SK-N-SH (cell line): Measurements from ENCODE around the gene HIF1A. TPM values are rescaled to one million over a fixed set of nuclear protein-coding genes. Genes with fewer than 3 reads are reported as not detected.

Experiments
- CTCF ChIA-PET: fragments of 300-600, 350-600 bp; formaldehyde crosslinking; extraction: SDS; loops from one replicate; lab custom pipeline; 2021; lab: Yijun Ruan, JAX
- POLR2A ChIA-PET: fragments of 350-600 bp; sonication (Branson Sonifier 250); formaldehyde crosslinking; extraction: SDS; loops from one replicate; lab custom pipeline; 2020; ENCODE audit warnings: antibody characterized with exemption, inconsistent platforms; lab: Yijun Ruan, JAX
- DNase-seq: peaks from one replicate; pipeline ENCODE4 v3.0.0; 2012
- H2AFZ ChIP-seq: fragments of 200-600 bp; sonication (generic); 2 replicates; pipeline ENCODE4 v1.8.1; 2016; ENCODE audit warnings: antibody characterized with exemption, mild to moderate bottlenecking, low read depth
- H3F3A ChIP-seq: fragments of 200-600 bp; sonication (generic); replicated peaks from 2 replicates; pipeline ENCODE3; 2016; ENCODE audit warnings: antibody characterized with exemption, mild to moderate bottlenecking; ENCODE audit not compliant: insufficient read depth
- H3K27ac ChIP-seq, 2 experiments: fragments of 200-500 bp in 1 of 2; fragments of 200-600 bp in 1 of 2; sonication (Bioruptor generic) in 1 of 2; sonication (generic), shearing (Covaris generic) in 1 of 2; 2 replicates each; pipeline versions ENCODE4 v1.5.1 to v1.6.1; 2014 to 2016; ENCODE audit warnings: low read depth in 2 of 2, inconsistent platforms in 1 of 2, low read length in 1 of 2, mild to moderate bottlenecking in 1 of 2, mixed read lengths in 1 of 2
- H3K27me3 ChIP-seq: fragments of 200-600 bp; sonication (generic), shearing (Covaris generic); 2 replicates; pipeline ENCODE4 v1.6.1; 2016; ENCODE audit warnings: mixed run types; ENCODE audit not compliant: insufficient read depth
- H3K36me3 ChIP-seq, 2 experiments: fragments of 200-500 bp in 1 of 2; fragments of 200-600 bp in 1 of 2; sonication (Bioruptor generic) in 1 of 2; sonication (generic) in 1 of 2; replicated peaks in 1 of 2; 2 replicates each; pipeline versions ENCODE3 to v1.5.1; 2014 to 2016; ENCODE audit warnings: low read length in 1 of 2, mild to moderate bottlenecking in 1 of 2; ENCODE audit not compliant: insufficient read depth in 2 of 2, control insufficient read depth in 1 of 2
- H3K4me1 ChIP-seq, 2 experiments: fragments of 200-500 bp in 1 of 2; fragments of 200-600 bp in 1 of 2; sonication (Bioruptor generic) in 1 of 2; sonication (generic), shearing (Covaris generic) in 1 of 2; 2 replicates each; pipeline versions ENCODE4 v1.5.1 to v1.6.1; 2014 to 2016; ENCODE audit warnings: low read depth in 1 of 2, low read length in 1 of 2, mixed run types in 1 of 2; ENCODE audit not compliant: insufficient read depth in 2 of 2, control insufficient read depth in 1 of 2
- H3K4me2 ChIP-seq: fragments of 200-600 bp; sonication (generic), shearing (Covaris generic); 2 replicates; pipeline ENCODE4 v1.6.1; 2017; ENCODE audit warnings: mixed run types
- H3K4me3 ChIP-seq, 2 experiments: fragments of 200-500 bp in 1 of 2; fragments of 200-600 bp in 1 of 2; sonication (Bioruptor generic) in 1 of 2; sonication (generic), shearing (Covaris generic) in 1 of 2; 2 replicates each; pipeline versions ENCODE4 v1.5.1 to v1.8.1; 2014 to 2016; ENCODE audit warnings: low read depth in 2 of 2, inconsistent platforms in 1 of 2, low read length in 1 of 2, mild to moderate bottlenecking in 1 of 2, mixed read lengths in 1 of 2, moderate library complexity in 1 of 2
- H3K79me2 ChIP-seq: fragments of 200-600 bp; sonication (generic); 2 replicates; pipeline ENCODE4 v1.8.1; 2017; ENCODE audit warnings: mild to moderate bottlenecking; ENCODE audit not compliant: insufficient read depth
- H3K9ac ChIP-seq: fragments of 200-600 bp; sonication (generic); 2 replicates; pipeline ENCODE4 v1.6.1; 2017; ENCODE audit warnings: mixed run types
- H3K9me2 ChIP-seq: fragments of 200-600 bp; sonication (generic); 2 replicates; pipeline ENCODE4 v1.6.1; 2017; ENCODE audit warnings: mixed run types
- H3K9me3 ChIP-seq: fragments of 200-600 bp; sonication (generic); 2 replicates; pipeline ENCODE4 v1.6.1; 2017; ENCODE audit warnings: mixed run types, mild to moderate bottlenecking, moderate library complexity
- H4K20me1 ChIP-seq: fragments of 200-600 bp; sonication (generic); 2 replicates; pipeline ENCODE4 v1.6.1; 2017; ENCODE audit warnings: mild to moderate bottlenecking, mixed run types; ENCODE audit not compliant: insufficient read depth
- CHD2 ChIP-seq: fragments of 150-350 bp; IDR thresholded peaks from 2 replicates; pipeline ENCODE4 v1.6.1; 2018; ENCODE audit warnings: low read length; ENCODE audit not compliant: partially characterized antibody
- CTCF ChIP-seq: fragments of 200-600 bp; sonication (generic); IDR thresholded peaks from 2 replicates; pipeline ENCODE4 v1.6.1; 2017; ENCODE audit warnings: antibody characterized with exemption, mild to moderate bottlenecking, moderate library complexity
- ELF1 ChIP-seq: IDR thresholded peaks from 2 replicates; pipeline ENCODE4 v1.4.0; 2012
- EZH2phosphoT487 ChIP-seq: fragments of 200-600 bp; sonication (generic); IDR thresholded peaks from 2 replicates; pipeline ENCODE4 v1.6.1; 2017; ENCODE audit warnings: low read depth, mixed run types, mild to moderate bottlenecking, antibody characterized with exemption, moderate library complexity, borderline replicate concordance
- FOSL2 ChIP-seq: IDR thresholded peaks from 2 replicates; pipeline ENCODE4 v1.4.0; 2012; ENCODE audit warnings: low read depth, mild to moderate bottlenecking, moderate library complexity, borderline replicate concordance
- FOXM1 ChIP-seq: IDR thresholded peaks from 2 replicates; pipeline ENCODE4 v1.4.0; 2012; ENCODE audit warnings: low read depth, mild to moderate bottlenecking
- GATA2 ChIP-seq: sonication (generic); formaldehyde crosslinking; IDR thresholded peaks from 2 replicates; pipeline ENCODE4 v1.5.0; 2020; ENCODE audit warnings: mild to moderate bottlenecking, missing genetic modification reagents
- JUND ChIP-seq: IDR thresholded peaks from 2 replicates; pipeline ENCODE4 v1.4.0; 2012
- MEF2A ChIP-seq: IDR thresholded peaks from 2 replicates; pipeline ENCODE4 v1.4.0; 2012; ENCODE audit warnings: low read depth, borderline replicate concordance
- MXI1 ChIP-seq: IDR thresholded peaks from 2 replicates; pipeline ENCODE4 v1.6.1; 2012; ENCODE audit warnings: mild to moderate bottlenecking, low read depth, low read length, improper control_type of control experiment
- NFIC ChIP-seq: IDR thresholded peaks from 2 replicates; pipeline ENCODE4 v1.4.0; 2012; ENCODE audit warnings: borderline replicate concordance
- NRF1 ChIP-seq: IDR thresholded peaks from 2 replicates; pipeline ENCODE4 v1.6.1; 2012; ENCODE audit warnings: low read depth, mild to moderate bottlenecking, low read length
- RXRA ChIP-seq: IDR thresholded peaks from 2 replicates; pipeline ENCODE4 v1.4.0; 2012; ENCODE audit warnings: low read depth, mild to moderate bottlenecking, borderline replicate concordance
- SMC3 ChIP-seq: IDR thresholded peaks from 2 replicates; pipeline ENCODE4 v1.6.1; 2012; ENCODE audit warnings: low read depth, low read length, improper control_type of control experiment
- TCF12 ChIP-seq: IDR thresholded peaks from 2 replicates; pipeline ENCODE4 v1.4.0; 2012
- WGBS: methylation state at CpG from one replicate; pipeline ENCODE4 v1.1.6; 2017; ENCODE audit warnings: low lambda C conversion rate; 5-methylcytosine and 5-hydroxymethylcytosine counted together
- polyA plus RNA-seq, 3 experiments: library from polyadenylated mRNA; depleted of rRNA; stranded (reverse); fragments of >200 nt; gene quantifications; 2 replicates each; pipeline ENCODE4 v1.2.3, GENCODE V29; 2012
- TF ChIP-seq, protein P1 (sequence below): fragments of 150-350 bp; IDR thresholded peaks from 2 replicates; pipeline ENCODE4 v1.6.1; 2016; ENCODE audit warnings: mild to moderate bottlenecking, low read depth, low read length
- TF ChIP-seq, protein P2 (sequence below): fragments of 150-350 bp; IDR thresholded peaks from 2 replicates; pipeline ENCODE4 v1.6.1; 2017; ENCODE audit warnings: antibody characterized with exemption, low read length, low read depth, borderline replicate concordance

HIF1A gene
- polyA plus RNA-seq, 1 of the 3 experiments (the other 2 are of a cell fraction): 20.8 TPM

DNA sequence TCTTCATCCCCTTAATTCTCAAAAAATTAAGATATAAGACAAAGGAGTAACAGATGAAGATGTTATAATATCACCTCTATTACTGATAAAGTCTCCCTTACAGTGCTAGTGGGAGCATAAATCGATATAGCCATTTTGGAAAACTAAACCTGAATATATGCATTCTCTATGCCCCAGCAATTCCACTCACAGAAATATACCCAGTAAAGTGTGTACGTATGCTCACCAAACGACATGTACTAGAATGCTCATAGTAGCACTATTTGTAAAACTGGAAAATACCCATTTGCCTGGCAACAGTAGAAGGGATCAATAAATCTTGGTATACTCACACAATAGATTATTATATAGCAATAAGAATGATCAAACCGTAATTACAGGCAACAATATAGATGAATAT lies 44.0 kb upstream of the HIF1A start (continued):
- no peak for TF ChIP-seq MEF2A
- no peak for TF ChIP-seq NRF1
- TF ChIP-seq SMC3: no peak
- TF ChIP-seq JUND: no peak
- TF ChIP-seq, all 33 proteins: peak for 0

DNA sequence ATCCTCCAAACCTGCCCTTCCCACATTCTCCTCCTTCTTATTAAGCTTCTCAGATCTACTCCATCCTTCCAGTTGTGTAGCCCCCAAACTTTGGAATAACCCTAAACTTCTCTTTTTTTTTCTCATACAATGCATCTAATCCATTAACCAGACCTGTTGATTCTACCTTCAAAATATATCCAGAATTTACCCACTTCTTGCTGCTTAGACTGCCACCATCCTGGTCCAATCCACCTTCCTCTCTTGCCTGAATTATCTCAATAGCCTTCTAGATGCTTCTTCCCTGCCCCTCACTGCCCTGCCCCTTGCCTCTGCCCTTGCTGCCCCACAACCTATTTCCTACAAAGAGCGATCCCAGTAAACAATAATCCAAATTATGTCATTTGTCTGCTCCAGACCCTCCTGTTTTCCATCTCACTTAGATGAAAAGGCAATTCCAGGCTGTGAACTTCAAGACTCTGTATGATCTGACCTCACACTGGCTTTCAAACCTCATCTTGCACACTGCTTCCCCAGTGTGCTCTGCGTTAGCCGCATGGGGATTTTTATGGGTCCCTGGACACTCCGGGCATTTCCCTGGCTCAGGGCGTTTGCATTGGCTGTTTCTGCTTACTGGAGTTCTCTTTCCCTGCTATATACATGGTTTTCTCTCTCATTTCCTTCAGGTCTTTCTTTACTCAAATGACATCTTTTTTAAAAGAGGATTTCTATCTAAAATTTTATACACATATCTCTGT lies 42.6 kb upstream of the HIF1A start:
- Histone ChIP-seq H3F3A (peaks cover 6% of the 10 kb centered on the region), H3K36me3 (no peaks in the 10 kb centered on the region), H2AFZ (no peak overlapping the region), H3K4me3 (no peak overlapping the region), H3K27ac (no peak overlapping the region), H3K9me3 (no peaks in the 10 kb centered on the region), H3K27me3 (no peaks in the 10 kb centered on the region), H3K9ac (no peak overlapping the region), H3K9me2 (no peaks in the 10 kb centered on the region), H4K20me1 (no peaks in the 10 kb centered on the region), H3K4me1 (peaks cover 3 to 8% of the 10 kb centered on the region in 2 experiments; a peak in 1 of 4 replicates), H3K4me2 (no peak overlapping the region), H3K79me2 (no peaks in the 10 kb centered on the region)
- 94% methylated on average over 5 of the region's 5 CpGs for WGBS
- no peak for DNase-seq
- POLR2A ChIA-PET: no interaction called here
- TF ChIP-seq CHD2: no peak
- no peak for TF ChIP-seq TCF12
- no peak for TF ChIP-seq GATA2 (CRISPR knock-in tag)
- no peak for TF ChIP-seq RXRA
- TF ChIP-seq, protein P1, sequence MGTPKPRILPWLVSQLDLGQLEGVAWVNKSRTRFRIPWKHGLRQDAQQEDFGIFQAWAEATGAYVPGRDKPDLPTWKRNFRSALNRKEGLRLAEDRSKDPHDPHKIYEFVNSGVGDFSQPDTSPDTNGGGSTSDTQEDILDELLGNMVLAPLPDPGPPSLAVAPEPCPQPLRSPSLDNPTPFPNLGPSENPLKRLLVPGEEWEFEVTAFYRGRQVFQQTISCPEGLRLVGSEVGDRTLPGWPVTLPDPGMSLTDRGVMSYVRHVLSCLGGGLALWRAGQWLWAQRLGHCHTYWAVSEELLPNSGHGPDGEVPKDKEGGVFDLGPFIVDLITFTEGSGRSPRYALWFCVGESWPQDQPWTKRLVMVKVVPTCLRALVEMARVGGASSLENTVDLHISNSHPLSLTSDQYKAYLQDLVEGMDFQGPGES: no peak
- no peak for TF ChIP-seq MXI1
- TF ChIP-seq FOSL2: no peak
- no peak for TF ChIP-seq CTCF
- no peak for TF ChIP-seq NFIC
- TF ChIP-seq, protein P2, sequence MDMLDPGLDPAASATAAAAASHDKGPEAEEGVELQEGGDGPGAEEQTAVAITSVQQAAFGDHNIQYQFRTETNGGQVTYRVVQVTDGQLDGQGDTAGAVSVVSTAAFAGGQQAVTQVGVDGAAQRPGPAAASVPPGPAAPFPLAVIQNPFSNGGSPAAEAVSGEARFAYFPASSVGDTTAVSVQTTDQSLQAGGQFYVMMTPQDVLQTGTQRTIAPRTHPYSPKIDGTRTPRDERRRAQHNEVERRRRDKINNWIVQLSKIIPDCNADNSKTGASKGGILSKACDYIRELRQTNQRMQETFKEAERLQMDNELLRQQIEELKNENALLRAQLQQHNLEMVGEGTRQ: no peak
- no peak for TF ChIP-seq EZH2phosphoT487
- TF ChIP-seq ELF1: no peak
- TF ChIP-seq FOXM1: no peak
- no peak for TF ChIP-seq NRF1
- TF ChIP-seq MEF2A: no peak
- TF ChIP-seq JUND: no peak
- CTCF ChIA-PET: no interaction called here
